Measurements from ENCODE around the gene C1orf105. TPM values are rescaled to one million over a fixed set of nuclear protein-coding genes. Genes with fewer than 3 reads are reported as not detected.

Gene C1orf105
- not detected in 2 replicates for total RNA-seq

DNA sequence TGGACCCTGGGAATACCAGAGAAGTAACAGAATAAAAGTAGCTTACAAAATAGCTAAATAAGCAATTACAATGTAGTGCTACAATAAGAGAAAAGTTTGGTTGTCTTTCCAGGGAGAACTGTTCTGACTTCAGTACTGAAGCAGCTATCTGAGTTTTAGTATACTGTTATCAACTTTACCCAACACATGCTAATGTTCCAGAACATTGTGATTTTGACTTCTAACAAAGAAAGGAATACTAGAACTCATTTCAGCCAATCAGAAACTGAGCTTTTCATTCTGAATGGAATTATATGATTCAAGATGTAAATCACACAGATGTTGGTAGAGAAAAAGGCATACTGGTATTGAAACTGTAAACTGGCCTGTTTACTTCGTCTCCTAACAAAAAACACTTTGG is at the start of gene C1orf105:
Gene C1orf105 (plus strand): TSS at position 301 of the 400 bp plus-strand sequence. CDS start 201 bp downstream, outside the sequence.

GRCh38 chr1:172443666-172444453 is 23.4 kb downstream of the C1orf105 start, which contains the start of gene PIGC:
Gene PIGC, minus strand, starts transcription at chr1:172444069. Its CDS starts 1,447 bp downstream, at chr1:172442622.

Other genes starting within 250 kb of the C1orf105 start
- gene PIGC, start 23.4 kb downstream of the C1orf105 start, total RNA-seq = 16.9 and 17.3 TPM in 2 replicates
- 15.6 and 19.5 TPM in 2 replicates for gene SUCO, start 112.5 kb downstream of the C1orf105 start, total RNA-seq
- gene FASLG, start 238.4 kb downstream of the C1orf105 start, total RNA-seq = not detected in 2 replicates

Data from bronchus fibroblast of lung (primary cell).